GM12878 (cell line): ENCODE data around the gene PDE6B. TPM values are rescaled to one million over a fixed set of nuclear protein-coding genes. Genes with fewer than 3 reads are reported as not detected.

Experiments used
- ATF7 ChIP-seq: fragments of 450-650 bp; IDR thresholded peaks from 2 replicates; pipeline ENCODE4 v1.6.1; 2016; ENCODE audit warnings: low read depth, mild to moderate bottlenecking
- CHD4 ChIP-seq: fragments of 200-600 bp; sonication (generic); IDR thresholded peaks from 2 replicates; pipeline ENCODE4 v1.6.1; 2016; ENCODE audit warnings: mild to moderate bottlenecking
- EP300 ChIP-seq, 2 experiments: fragments of 150-350 bp in 1 of 2; IDR thresholded peaks; 2 replicates each; pipeline ENCODE4 v1.6.1; 2011 to 2012; ENCODE audit warnings: low read depth in 2 of 2, low read length in 2 of 2, borderline replicate concordance in 1 of 2, improper control_type of control experiment in 1 of 2, inconsistent platforms in 1 of 2; ENCODE audit not compliant: control insufficient read depth in 1 of 2
- MLLT1 ChIP-seq: fragments of 450-650 bp; IDR thresholded peaks from 2 replicates; pipeline ENCODE4 v1.6.1; 2016; ENCODE audit warnings: mild to moderate bottlenecking
- POLR2AphosphoS2 ChIP-seq: IDR thresholded peaks from 2 replicates; pipeline ENCODE4 v1.6.1; 2011; ENCODE audit warnings: low read depth, mild to moderate bottlenecking, low read length, improper control_type of control experiment, moderate library complexity
- SREBF1 ChIP-seq: IDR thresholded peaks from 2 replicates; pipeline ENCODE4 v1.6.1; 2012; ENCODE audit warnings: mild to moderate bottlenecking, low read length
- ZNF384 ChIP-seq: IDR thresholded peaks from 2 replicates; pipeline ENCODE4 v1.6.1; 2012; ENCODE audit warnings: low read depth, mild to moderate bottlenecking, low read length, improper control_type of control experiment, borderline replicate concordance
- ZNF622 ChIP-seq: fragments of 450-650 bp; IDR thresholded peaks from 2 replicates; pipeline ENCODE4 v1.6.1; 2017; ENCODE audit warnings: mild to moderate bottlenecking, inconsistent platforms
- ZZZ3 ChIP-seq: IDR thresholded peaks from 2 replicates; pipeline ENCODE4 v1.6.1; 2011; ENCODE audit warnings: low read depth; ENCODE audit not compliant: control insufficient read depth, insufficient read length
- polyA plus RNA-seq, 11 experiments: library from polyadenylated mRNA; depleted of rRNA in 4 of 11; unstranded in 6 of 11; stranded (reverse) in 5 of 11; fragments of >200 nt; fragmentation: Nextera tagmentation in 4 of 11; fragmentation: Illumina TruSeq in 1 of 11; extraction: Ambion mirVana in 4 of 11; extraction: Trizol in 1 of 11; gene quantifications; 1 replicate in 1 of 11; 2 replicates in 10 of 11; pipeline versions ENCODE4 v1.2.1 to v1.2.3, GENCODE V29; 2011 to 2016; ENCODE audit warnings: inconsistent platforms in 2 of 11, missing spikeins in 2 of 11, low read depth in 1 of 11
- total RNA-seq, 4 experiments: library from RNA; depleted of rRNA in 3 of 4; stranded (reverse); fragments of >200 nt in 3 of 4; fragmentation: Illumina TruSeq in 1 of 4; extraction: Trizol in 1 of 4; gene quantifications; 2 replicates each; pipeline versions ENCODE4 v1.2.1 to v1.2.3, GENCODE V29; 2013 to 2021
- TF ChIP-seq, protein P1 (sequence below): IDR thresholded peaks from 2 replicates; pipeline ENCODE4 v1.6.1; 2012; ENCODE audit warnings: low read length, inconsistent platforms

The PDE6B gene
- total and polyA plus RNA-seq, 10 of the 15 experiments (the other 5 are each of a cell fraction or from before 2014, with no cell fraction given): 2.6 to 6.4 (median 3.8) TPM

DNA sequence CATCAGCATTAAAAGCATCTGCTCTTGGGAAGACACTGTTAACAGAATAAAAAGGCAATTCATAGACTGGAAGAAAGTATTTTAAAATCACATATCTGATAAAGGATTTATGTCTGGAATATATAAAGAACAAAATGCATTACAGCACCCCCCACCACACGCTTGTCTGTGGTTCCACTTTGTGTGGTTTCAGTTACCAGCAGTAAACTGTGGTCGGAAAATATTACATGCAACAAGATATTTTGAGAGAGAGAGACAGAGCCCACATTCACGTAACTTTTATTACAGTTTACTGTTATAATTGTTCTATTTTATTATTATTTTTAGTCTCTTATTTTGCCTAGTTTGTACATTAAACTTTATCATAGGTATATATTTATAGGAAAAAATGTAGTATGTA, 21.2 kb upstream of the PDE6B start (continued):
- TF ChIP-seq ATF7 (peak; percentile 68), POLR2AphosphoS2 (no peak), CHD4 (no peak), EP300 (IDR thresholded peaks at IDR 0.05; ENCODE audit: borderline replicate concordance in 1 of 2, control insufficient read depth in 1 of 2, low read depth in 2 of 2, low read length in 2 of 2) (peak; percentile 15 to 43; a peak in 1 of 4 replicates), ZNF622 (no peak), ZNF384 (no peak), ZZZ3 (no peak), MLLT1 (peak; percentile 47), SREBF1 (no peak)
- TF ChIP-seq, protein P1, sequence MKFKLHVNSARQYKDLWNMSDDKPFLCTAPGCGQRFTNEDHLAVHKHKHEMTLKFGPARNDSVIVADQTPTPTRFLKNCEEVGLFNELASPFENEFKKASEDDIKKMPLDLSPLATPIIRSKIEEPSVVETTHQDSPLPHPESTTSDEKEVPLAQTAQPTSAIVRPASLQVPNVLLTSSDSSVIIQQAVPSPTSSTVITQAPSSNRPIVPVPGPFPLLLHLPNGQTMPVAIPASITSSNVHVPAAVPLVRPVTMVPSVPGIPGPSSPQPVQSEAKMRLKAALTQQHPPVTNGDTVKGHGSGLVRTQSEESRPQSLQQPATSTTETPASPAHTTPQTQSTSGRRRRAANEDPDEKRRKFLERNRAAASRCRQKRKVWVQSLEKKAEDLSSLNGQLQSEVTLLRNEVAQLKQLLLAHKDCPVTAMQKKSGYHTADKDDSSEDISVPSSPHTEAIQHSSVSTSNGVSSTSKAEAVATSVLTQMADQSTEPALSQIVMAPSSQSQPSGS: peak; percentile 23; the same call in 1 of the 2 replicates
